Osteoblast (primary cell): ENCODE measurements around the gene ZFP91. TPM values are rescaled to one million over a fixed set of nuclear protein-coding genes. Genes with fewer than 3 reads are reported as not detected.

Experiments used
- DNase-seq: peaks from one replicate; pipeline ENCODE4 v3.0.0; 2011; ENCODE audit warnings: low spot score, mixed read lengths; ENCODE audit not compliant: insufficient read length; ENCODE audit errors: missing footprints
- H2AFZ ChIP-seq: 2 replicates; pipeline ENCODE4 v1.6.0; 2011; ENCODE audit warnings: mild to moderate bottlenecking, low read length
- H3K27ac ChIP-seq: 2 replicates; pipeline ENCODE4 v1.5.1; 2011; ENCODE audit warnings: mild to moderate bottlenecking, low read depth, low read length, moderate library complexity
- H3K27me3 ChIP-seq: 2 replicates; pipeline ENCODE4 v1.6.0; 2012; ENCODE audit warnings: mild to moderate bottlenecking, control low read depth, inconsistent platforms, low read length, moderate library complexity; ENCODE audit not compliant: insufficient read depth
- H3K36me3 ChIP-seq: 2 replicates; pipeline ENCODE4 v1.5.1; 2011; ENCODE audit warnings: mild to moderate bottlenecking, low read length, control low read depth, moderate library complexity; ENCODE audit not compliant: insufficient read depth
- H3K4me1 ChIP-seq: 2 replicates; pipeline ENCODE4 v1.5.1; 2011; ENCODE audit warnings: mild to moderate bottlenecking, low read length, control low read depth, moderate library complexity; ENCODE audit not compliant: insufficient read depth
- H3K4me2 ChIP-seq: 2 replicates; pipeline ENCODE4 v1.6.0; 2011; ENCODE audit warnings: mild to moderate bottlenecking, low read length; ENCODE audit not compliant: insufficient read depth
- H3K4me3 ChIP-seq: fragments of 200-600 bp; sonication (generic); 3 replicates; pipeline ENCODE4 v1.5.1; 2012; ENCODE audit warnings: mild to moderate bottlenecking, low read length, inconsistent platforms; ENCODE audit not compliant: insufficient read depth
- H3K79me2 ChIP-seq: 2 replicates; pipeline ENCODE4 v1.6.0; 2012; ENCODE audit warnings: mild to moderate bottlenecking, low read length, control low read depth, inconsistent platforms; ENCODE audit not compliant: insufficient read depth
- H3K9me3 ChIP-seq: 2 replicates; pipeline ENCODE4 v1.5.1; 2011; ENCODE audit warnings: low read depth, low read length, control low read depth
- H4K20me1 ChIP-seq: 2 replicates; pipeline ENCODE4 v1.6.0; 2012; ENCODE audit warnings: mild to moderate bottlenecking, low read length, control low read depth; ENCODE audit not compliant: insufficient read depth
- CTCF ChIP-seq: IDR thresholded peaks from 2 replicates; pipeline ENCODE4 v1.5.1; 2011; ENCODE audit warnings: mild to moderate bottlenecking, low read depth, low read length, moderate library complexity; ENCODE audit errors: extremely low read depth
- total RNA-seq: library from RNA; depleted of rRNA; stranded (reverse); fragments of >200 nt; gene quantifications from 2 replicates; pipeline ENCODE4 v1.2.3, GENCODE V29; 2012

ZFP91 gene
- total RNA-seq, 1 donor, result 61.2 TPM

DNA sequence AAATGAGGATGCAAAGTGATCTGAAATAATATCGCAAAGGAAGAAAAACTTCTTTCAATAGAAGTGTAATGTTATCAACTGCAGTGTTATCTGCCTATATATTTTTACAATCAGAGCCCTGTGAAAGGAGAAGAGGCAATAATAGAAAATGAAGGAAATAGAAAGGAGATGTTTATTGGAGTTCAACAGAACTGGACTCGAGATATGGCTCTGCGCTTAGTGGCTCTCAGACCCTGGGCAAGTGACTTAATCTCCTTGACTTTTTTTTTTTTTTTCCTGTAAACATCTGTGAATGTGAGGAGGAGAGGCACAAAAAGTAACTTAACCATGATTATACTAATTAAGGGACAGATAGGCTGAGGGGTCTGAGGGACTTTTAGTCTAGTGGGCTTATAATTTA, 62.5 kb downstream of the ZFP91 start:
- H3K36me3 ChIP-seq, result no peaks in the 10 kb centered on the region
- H3K9me3 ChIP-seq, result peaks cover 4% of the 10 kb centered on the region
- peaks cover 5% of the 10 kb centered on the region for H3K27me3 ChIP-seq
- H3K79me2 ChIP-seq, result no peaks in the 10 kb centered on the region
- no peaks in the 10 kb centered on the region for H3K4me1 ChIP-seq
- no peak overlapping the region for H3K4me2 ChIP-seq
- DNase-seq, result no peak
- no peak for TF ChIP-seq CTCF
- H3K4me3 ChIP-seq, result no peak overlapping the region
- no peak overlapping the region for H3K27ac ChIP-seq
- H2AFZ ChIP-seq, result no peak overlapping the region
- H4K20me1 ChIP-seq, result no peaks in the 10 kb centered on the region

DNA sequence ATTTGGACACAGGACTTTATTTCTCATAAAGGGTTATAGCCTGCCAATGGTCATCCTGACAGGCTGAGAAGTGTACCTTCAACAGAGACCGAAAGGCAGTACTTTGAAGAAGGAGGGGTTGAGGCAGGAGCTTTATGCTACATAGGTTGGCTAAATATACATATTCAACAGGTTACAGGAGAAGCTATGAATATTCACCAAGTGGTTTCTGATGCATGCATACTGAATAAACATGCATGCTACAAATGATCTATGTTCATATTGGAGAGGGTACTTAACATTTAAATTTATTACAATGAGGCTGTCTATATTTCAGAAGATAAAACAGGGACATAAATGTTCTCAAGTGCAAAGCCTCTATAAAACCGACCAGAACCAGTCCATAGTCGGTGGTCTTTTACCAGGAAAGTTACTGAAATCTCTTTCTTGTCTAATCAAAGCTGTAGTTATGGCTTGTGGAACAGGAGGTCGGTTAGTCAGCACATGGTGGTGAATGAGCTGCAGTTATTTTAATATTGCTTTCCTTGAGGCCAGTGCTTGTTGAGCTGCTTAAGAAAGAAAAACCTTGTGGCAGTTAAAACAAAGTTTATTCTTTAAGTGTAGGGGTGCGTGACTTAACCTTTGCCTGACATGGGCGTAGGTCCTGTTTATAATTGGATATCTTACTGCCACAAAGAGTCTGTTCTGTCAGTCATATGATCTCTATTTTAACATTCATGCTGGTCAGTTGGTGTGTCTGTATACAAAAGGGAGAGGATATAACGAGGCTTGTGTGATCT, 63.1 kb downstream of the ZFP91 start:
- no peaks in the 10 kb centered on the region for H3K4me1 ChIP-seq
- H3K4me3 ChIP-seq, result no peak overlapping the region
- H4K20me1 ChIP-seq, result no peaks in the 10 kb centered on the region
- no peak overlapping the region for H3K4me2 ChIP-seq
- no peak for TF ChIP-seq CTCF
- no peaks in the 10 kb centered on the region for H3K36me3 ChIP-seq
- DNase-seq, result no peak
- H3K27ac ChIP-seq, result no peak overlapping the region
- H3K27me3 ChIP-seq, result peaks cover 5% of the 10 kb centered on the region
- H2AFZ ChIP-seq, result no peak overlapping the region
- no peaks in the 10 kb centered on the region for H3K79me2 ChIP-seq
- H3K9me3 ChIP-seq, result peaks cover 4% of the 10 kb centered on the region

- no peak overlapping the region for H3K4me3 ChIP-seq
- H3K4me1 ChIP-seq, result no peaks in the 10 kb centered on the region
- DNase-seq, result no peak
- no peaks in the 10 kb centered on the region for H3K79me2 ChIP-seq
- peaks cover 4% of the 10 kb centered on the region for H3K9me3 ChIP-seq
- H3K27ac ChIP-seq, result no peak overlapping the region
- no peak overlapping the region for H2AFZ ChIP-seq
- no peak overlapping the region for H3K4me2 ChIP-seq
- H4K20me1 ChIP-seq, result no peaks in the 10 kb centered on the region
- H3K36me3 ChIP-seq, result no peaks in the 10 kb centered on the region
- H3K27me3 ChIP-seq, result peaks cover 5% of the 10 kb centered on the region
- TF ChIP-seq CTCF, result no peak
Measured at GRCh38 chr11:58645854-58646253, 67.0 kb downstream of the ZFP91 start.

GRCh38 chr11:58647141-58647699, 68.4 kb downstream of the ZFP91 start:
- DNase-seq, result no peak
- H3K36me3 ChIP-seq, result no peaks in the 10 kb centered on the region
- H4K20me1 ChIP-seq, result no peaks in the 10 kb centered on the region
- H3K27ac ChIP-seq, result no peak overlapping the region
- H3K4me3 ChIP-seq, result no peak overlapping the region
- no peak for TF ChIP-seq CTCF
- no peak overlapping the region for H2AFZ ChIP-seq
- H3K79me2 ChIP-seq, result no peaks in the 10 kb centered on the region
- H3K9me3 ChIP-seq, result peaks cover 4% of the 10 kb centered on the region
- no peak overlapping the region for H3K4me2 ChIP-seq
- no peaks in the 10 kb centered on the region for H3K4me1 ChIP-seq
- peaks cover 5% of the 10 kb centered on the region for H3K27me3 ChIP-seq
